GM13976 (cell line): Measurements from ENCODE around the gene ITPK1.

Experiments
- DNase-seq: peaks from one replicate; pipeline ENCODE4 v3.0.0; 2012; ENCODE audit warnings: low spot score
- in situ Hi-C: fragments of 300-500 bp; cut with MboI; formaldehyde crosslinking; loops from one replicate; pipeline ENCODE4 v1.12.0; 2022; ENCODE audit warnings: low sequenced_read_pairs, mixed read lengths, inconsistent platforms; ENCODE audit not compliant: unreplicated experiment
- TF ChIP-seq, protein P1 (sequence below): IDR thresholded peaks from 2 replicates; pipeline ENCODE4 v1.5.1; 2012; ENCODE audit warnings: borderline replicate concordance, mild to moderate bottlenecking; ENCODE audit not compliant: insufficient read depth; ENCODE audit errors: extremely low read depth, missing control alignments, control extremely low read depth

Gene ITPK1

GRCh38 chr14:92960706-92961566 lies 154.8 kb downstream of the ITPK1 start:
- DNase-seq, result no peak
- TF ChIP-seq, protein P1, sequence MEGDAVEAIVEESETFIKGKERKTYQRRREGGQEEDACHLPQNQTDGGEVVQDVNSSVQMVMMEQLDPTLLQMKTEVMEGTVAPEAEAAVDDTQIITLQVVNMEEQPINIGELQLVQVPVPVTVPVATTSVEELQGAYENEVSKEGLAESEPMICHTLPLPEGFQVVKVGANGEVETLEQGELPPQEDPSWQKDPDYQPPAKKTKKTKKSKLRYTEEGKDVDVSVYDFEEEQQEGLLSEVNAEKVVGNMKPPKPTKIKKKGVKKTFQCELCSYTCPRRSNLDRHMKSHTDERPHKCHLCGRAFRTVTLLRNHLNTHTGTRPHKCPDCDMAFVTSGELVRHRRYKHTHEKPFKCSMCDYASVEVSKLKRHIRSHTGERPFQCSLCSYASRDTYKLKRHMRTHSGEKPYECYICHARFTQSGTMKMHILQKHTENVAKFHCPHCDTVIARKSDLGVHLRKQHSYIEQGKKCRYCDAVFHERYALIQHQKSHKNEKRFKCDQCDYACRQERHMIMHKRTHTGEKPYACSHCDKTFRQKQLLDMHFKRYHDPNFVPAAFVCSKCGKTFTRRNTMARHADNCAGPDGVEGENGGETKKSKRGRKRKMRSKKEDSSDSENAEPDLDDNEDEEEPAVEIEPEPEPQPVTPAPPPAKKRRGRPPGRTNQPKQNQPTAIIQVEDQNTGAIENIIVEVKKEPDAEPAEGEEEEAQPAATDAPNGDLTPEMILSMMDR, result no peak
- in situ Hi-C loops, result no loop called here

DNA sequence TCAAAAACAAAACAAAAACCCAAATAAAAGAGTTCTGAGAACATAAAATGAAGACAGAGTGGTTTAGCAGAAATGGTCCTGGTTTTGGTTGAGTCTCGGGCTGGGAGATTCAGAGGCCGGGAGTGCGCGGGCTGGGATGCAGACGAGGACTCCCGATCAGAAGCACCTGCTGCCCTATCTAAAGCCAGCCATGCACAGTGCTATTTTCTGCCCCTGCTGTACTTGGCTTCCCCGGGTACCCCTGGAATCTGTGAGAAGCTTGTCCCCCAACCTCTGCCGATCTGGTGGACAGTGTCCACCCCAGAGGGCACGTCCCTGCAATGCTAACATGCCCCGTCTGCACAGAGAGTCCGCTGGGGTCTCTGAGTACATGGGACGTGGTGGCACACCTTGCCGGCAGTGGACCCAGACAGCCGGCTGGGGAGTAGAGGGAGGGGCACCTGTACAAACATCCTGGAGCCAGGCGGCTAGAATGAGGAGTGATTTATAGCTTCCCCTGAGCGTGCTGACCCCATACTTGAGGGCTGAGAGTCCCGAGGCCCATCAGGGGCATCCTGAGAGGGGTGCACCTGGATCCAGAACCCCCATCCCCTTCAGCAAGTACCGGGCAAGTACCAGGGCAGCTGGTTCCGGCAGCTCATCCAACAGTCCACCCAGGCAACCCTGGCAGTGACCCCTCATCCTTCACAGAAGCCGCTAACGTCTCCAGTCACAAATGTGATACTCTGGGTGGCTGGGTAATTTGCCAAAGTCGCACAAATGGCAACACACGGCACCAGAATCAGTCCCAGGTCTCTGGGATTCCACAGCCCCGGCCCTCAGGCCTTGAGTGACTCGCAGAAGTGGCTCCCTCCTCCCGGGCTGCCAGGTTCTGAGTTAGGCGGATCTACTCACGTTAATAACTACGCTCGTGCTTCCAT lies 155.7 kb downstream of the ITPK1 start:
- no peak for DNase-seq
- in situ Hi-C loops, result no loop called here
- TF ChIP-seq, protein P1, result no peak

- in situ Hi-C loops, result no loop called here
- no peak for DNase-seq
- TF ChIP-seq, protein P1, result no peak
Measured at GRCh38 chr14:92959189-92959531, 156.6 kb downstream of the ITPK1 start.

GRCh38 chr14:92958373-92959188 lies 157.1 kb downstream of the ITPK1 start:
- TF ChIP-seq, protein P1, result no peak

DNA sequence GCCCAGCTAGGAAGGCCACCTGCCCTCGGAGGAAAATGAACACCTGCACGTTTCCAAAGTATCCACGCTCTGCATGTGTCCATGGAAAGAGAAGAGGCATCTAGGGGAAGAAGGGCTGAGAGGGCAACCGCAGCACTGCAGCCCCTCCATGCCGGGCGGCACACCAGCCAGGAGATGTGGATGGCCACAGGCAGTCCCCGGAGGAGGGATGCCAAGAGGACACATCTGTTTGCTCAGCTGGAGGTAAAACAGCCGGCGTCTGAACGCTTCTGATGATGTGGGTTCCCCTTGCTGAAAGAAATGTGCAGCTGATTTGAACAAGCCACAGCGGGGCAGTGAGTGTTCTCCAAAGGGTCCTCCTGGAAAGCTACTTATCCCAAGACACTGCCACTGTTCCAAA lies 158.8 kb downstream of the ITPK1 start:
- DNase-seq, result no peak
- TF ChIP-seq, protein P1, result no peak
- in situ Hi-C loops, result no loop called here

More at GRCh38 chr14:92958373-92959188, 157.1 kb downstream of the ITPK1 start:
- in situ Hi-C loops, result no loop called here
- no peak for DNase-seq

DNA sequence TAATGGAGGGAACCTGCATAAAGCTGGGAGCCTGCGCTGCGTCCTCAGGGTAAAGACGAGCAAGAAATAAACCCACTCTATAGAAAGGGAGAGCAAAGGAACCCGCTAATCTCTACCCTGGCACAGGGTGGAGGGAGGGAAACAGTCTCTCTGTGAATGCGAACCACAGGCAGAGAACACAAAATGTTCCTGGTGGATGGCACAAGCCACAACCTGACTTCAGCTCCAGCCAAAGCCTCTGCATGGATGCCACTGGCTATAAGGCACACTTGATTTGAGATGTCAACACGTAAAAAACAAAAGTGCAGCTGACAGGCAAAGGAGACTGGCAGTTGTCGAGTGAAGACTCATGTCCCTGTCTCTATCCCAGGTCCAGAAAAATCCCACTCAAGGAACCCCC lies 160.3 kb downstream of the ITPK1 start:
- in situ Hi-C loops, result no loop called here
- no peak for DNase-seq
- TF ChIP-seq, protein P1, result no peak
